ENCODE measurements around the gene PAH.
"Not testable (repeated sequence)": the region's sequence is repeated elsewhere in the genome, so short reads cannot be mapped to it uniquely, and the experiment has no call there.

DNA sequence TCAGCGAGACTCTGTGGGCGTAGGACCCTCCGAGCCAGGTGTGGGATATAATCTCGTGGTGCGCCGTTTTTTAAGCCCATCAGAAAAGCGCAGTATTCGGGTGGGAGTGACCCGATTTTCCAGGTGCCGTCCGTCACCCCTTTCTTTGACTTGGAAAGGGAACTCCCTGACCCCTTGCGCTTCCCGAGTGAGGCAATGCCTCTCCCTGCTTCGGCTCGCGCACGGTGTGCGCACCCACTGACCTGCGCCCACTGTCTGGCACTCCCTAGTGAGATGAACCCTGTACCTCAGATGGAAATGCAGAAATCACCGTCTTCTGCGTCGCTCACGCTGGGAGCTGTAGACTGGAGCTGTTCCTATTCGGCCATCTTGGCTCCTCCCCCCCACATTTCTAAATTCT is 84.2 kb downstream of the PAH start:
- TF ChIP-seq, protein P1, sequence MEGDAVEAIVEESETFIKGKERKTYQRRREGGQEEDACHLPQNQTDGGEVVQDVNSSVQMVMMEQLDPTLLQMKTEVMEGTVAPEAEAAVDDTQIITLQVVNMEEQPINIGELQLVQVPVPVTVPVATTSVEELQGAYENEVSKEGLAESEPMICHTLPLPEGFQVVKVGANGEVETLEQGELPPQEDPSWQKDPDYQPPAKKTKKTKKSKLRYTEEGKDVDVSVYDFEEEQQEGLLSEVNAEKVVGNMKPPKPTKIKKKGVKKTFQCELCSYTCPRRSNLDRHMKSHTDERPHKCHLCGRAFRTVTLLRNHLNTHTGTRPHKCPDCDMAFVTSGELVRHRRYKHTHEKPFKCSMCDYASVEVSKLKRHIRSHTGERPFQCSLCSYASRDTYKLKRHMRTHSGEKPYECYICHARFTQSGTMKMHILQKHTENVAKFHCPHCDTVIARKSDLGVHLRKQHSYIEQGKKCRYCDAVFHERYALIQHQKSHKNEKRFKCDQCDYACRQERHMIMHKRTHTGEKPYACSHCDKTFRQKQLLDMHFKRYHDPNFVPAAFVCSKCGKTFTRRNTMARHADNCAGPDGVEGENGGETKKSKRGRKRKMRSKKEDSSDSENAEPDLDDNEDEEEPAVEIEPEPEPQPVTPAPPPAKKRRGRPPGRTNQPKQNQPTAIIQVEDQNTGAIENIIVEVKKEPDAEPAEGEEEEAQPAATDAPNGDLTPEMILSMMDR (IDR thresholded peaks at IDR 0.05), result not testable (repeated sequence)
- not testable (repeated sequence) for TF ChIP-seq POLR2A (IDR thresholded peaks at IDR 0.05)
